HG03025 (cell line): ENCODE results near the gene GTF2IRD1.
"Not testable (repeated sequence)": the region's sequence is repeated elsewhere in the genome, so short reads cannot be mapped to it uniquely, and the experiment has no call there.

Experiments
- ATAC-seq: cut with Tn5 transposase; IDR thresholded peaks from one replicate; pipeline ENCODE4 v1.9.1; 2021; ENCODE audit warnings: mild to moderate bottlenecking, moderate library complexity; ENCODE audit not compliant: unreplicated experiment, low FRiP score

The GTF2IRD1 gene

DNA sequence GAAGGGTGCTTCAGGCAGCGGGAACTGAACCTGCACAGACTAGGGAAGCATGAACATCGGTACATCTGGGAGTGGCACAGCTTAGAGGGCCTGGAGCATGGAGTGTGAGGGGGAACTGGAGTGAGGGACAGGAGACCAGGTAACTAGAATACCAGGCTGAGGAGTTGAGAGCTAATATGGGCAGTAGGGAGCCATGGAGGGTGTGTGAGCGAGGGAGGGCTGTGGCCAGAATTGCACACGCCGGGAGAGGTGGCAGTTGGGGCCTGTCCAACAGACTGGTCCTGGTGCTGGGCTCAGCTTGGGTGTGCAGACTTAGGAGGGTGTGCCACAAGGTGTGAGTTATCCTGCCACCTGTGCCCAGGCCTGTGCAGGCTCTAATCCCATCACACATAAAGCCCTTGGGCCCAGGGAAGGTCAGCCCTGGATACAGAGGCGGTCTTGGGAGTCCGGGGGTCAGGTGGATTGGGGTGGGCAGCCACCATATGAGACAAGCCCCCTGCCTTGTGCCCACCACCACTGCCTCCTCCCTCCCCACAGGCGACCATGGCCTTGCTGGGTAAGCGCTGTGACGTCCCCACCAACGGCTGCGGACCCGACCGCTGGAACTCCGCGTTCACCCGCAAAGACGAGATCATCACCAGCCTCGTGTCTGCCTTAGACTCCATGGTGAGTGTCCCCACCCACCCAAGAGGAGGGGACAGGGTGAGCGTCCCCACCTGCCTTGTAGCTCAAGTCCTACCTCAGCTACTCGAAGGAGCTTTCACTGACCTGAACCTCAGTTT, 54.0 kb downstream of the GTF2IRD1 start:
- ATAC-seq, result no peak

- not testable (repeated sequence) for ATAC-seq
Observed at GRCh38 chr7:74509453-74509852, 55.7 kb downstream of the GTF2IRD1 start.

DNA sequence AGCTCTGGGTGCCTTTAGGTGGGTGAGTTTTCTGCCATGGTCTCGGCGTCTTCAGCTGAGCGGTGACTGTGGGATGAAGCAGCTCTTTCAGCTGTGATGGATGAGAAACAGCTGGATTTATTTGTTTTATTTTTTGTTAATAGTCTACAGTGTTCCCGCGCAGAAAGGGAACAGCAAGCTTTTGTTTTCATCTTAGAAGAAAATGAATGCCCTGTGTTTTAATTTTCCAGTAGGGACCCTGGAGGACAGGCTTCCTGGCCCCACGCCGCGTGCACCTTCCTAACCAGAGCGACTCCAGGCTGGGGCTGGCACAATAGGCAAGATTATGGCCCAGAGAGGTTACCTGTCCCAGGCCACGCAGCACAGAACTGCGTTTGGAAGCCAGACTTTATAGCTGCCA, 57.6 kb downstream of the GTF2IRD1 start:
- ATAC-seq, result no peak

GRCh38 chr7:74512762-74513161, 59.1 kb downstream of the GTF2IRD1 start:
- ATAC-seq, result no peak

DNA sequence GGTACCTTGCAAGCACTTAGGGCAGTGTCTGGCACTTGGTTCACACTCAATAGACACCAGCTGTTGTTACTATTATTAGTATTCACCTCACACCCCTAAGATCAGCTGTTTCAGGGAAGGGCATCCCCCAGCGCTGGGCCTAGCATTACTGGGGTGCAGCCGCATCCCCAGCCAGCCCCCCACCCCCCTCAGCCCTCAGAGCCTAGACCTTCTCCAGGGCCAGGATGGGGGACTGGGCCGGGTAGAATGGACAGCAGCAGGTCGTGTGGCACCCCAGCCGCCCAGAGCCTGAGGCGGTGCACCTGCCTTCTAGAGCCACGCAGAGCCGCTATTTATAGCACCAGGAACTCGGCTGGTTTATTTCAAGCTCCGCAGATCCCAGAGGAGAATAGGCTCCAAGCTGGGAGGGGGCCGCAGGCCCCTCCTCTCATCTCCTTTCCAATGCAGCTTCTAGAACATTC, 60.5 kb downstream of the GTF2IRD1 start:
- ATAC-seq, result no peak

- no peak for ATAC-seq
Observed at GRCh38 chr7:74515276-74515675, 61.6 kb downstream of the GTF2IRD1 start.

- ATAC-seq, result no peak
Observed at GRCh38 chr7:74516214-74516613, 62.5 kb downstream of the GTF2IRD1 start.

GRCh38 chr7:74518041-74518440, 64.3 kb downstream of the GTF2IRD1 start:
- no peak for ATAC-seq

DNA sequence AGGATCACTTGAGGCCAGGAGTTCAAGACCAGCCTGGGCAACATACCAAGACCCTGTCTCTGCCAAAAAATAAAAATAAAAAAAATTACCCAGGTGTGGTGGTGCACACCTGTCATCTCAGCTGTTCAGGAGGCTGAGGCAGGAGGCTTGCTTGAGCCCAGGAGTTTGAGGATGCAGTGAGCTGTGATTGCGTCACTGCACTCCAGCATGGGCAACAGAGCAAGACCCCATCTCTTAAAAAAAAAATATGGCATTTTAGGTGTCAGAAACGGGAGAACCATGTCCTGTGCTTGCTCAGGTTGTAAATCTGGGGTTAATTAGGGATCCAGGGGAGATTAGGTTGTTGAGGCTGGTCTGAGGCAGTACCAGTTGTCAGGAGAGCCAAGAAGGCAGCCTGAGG, 64.9 kb downstream of the GTF2IRD1 start:
- ATAC-seq, result no peak

DNA sequence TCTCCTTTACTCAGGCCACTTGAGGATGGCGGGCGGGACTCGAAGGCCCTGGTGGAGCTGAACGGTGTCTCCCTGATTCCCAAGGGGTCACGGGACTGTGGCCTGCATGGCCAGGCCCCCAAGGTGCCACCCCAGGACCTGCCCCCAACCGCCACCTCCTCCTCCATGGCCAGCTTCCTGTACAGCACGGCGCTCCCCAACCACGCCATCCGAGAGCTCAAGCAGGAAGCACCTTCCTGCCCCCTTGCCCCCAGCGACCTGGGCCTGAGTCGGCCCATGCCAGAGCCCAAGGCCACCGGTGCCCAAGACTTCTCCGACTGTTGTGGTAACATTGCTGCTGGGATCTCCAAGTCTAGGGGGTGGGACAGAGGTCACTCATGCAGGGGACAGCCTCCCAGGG, 65.7 kb downstream of the GTF2IRD1 start:
- ATAC-seq, result no peak

- no peak for ATAC-seq
Observed at GRCh38 chr7:74521855-74522254, 68.1 kb downstream of the GTF2IRD1 start.

DNA sequence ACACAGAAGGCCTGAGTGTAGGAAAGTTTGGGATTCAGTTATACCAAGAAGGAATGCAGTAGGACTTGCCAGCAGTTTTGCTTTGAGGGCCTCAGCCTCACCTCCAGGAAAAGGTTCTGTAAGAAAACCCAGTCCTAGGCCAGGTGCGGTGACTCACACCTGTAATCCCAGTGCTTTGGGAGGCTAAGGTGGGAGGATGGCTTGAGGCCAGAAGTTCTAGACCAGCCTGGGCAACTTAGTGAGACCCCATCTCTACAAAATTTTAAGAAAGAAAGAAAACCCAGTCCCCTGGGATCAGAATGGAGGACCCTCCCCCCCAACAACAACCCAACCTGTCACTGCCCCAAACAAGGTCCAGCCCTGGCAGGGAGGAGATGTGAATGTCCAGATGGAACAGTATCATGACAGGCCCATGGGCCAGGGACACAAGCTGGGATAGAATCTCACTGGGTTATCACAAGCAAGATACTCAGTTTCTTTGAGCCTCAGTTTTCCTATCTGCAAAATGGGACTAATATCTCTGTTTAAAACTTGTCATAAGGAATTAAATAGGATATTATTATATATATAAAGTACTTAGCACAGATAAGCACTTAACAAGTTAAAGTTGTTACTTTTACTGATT, 68.7 kb downstream of the GTF2IRD1 start:
- no peak for ATAC-seq

DNA sequence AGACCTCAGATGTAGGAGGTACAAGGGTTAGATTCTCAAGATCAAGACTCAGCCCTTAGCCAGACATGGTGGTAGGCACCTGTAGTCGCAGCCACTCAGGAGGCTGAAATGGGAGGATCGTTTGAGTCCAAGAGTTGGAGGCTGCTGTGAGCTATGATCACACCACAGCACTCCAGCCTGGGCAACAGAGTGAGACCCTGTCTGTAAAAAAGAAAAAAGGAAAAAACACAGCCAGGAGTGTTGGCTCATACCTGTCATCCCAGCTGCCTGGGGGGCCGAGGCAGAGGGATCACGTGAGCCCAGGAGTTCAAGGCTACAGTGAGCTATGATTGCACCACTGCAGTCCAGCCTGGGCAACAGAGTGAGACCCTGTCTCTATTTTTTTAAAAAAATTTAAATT, 69.3 kb downstream of the GTF2IRD1 start:
- no peak for ATAC-seq

GRCh38 chr7:74525140-74525539, 71.4 kb downstream of the GTF2IRD1 start:
- no peak for ATAC-seq

- no peak for ATAC-seq
Observed at GRCh38 chr7:74525881-74526280, 72.2 kb downstream of the GTF2IRD1 start.

- no peak for ATAC-seq
Observed at GRCh38 chr7:74526780-74527179, 73.1 kb downstream of the GTF2IRD1 start.

DNA sequence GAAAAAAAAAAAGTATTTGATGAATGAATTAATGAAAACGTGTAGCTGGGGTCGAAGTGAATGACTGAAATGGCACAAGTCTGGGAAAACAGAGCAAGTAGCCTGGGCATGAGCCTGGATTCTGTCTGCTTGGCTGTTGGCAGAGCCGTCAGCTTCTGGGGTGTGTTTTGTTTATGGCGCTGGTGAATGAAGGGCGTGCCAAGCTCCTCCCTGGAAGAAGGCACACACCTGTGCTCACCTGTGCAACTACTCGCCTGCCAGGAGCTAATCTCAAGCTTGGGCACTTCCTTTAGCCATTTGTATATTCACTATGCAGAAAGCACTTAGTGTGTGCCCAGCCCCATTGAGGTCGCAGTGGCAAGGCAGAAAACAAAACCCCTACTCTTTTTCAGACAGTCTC, 74.1 kb downstream of the GTF2IRD1 start:
- ATAC-seq, result no peak

DNA sequence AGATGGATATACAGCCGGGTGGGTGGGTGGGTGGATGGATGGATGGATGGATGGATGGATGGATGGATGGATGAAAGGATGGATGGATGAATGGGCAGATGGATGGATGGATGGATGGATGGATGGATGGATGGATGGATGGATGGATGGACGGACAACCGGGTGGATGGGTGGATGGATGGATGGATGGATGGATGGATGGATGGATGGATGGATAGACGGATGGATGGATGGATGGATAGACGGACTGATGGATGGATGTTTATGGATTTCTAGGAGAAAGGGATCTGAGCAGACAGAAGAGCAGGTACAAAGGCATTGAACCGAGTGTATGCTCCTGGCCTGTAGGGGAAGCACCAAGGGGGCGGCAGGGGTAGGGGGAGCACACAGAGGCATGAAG, 75.1 kb downstream of the GTF2IRD1 start:
- not testable (repeated sequence) for ATAC-seq

GRCh38 chr7:74535951-74536356, 82.2 kb downstream of the GTF2IRD1 start:
- no peak for ATAC-seq

GRCh38 chr7:74541937-74542336, 88.2 kb downstream of the GTF2IRD1 start:
- not testable (repeated sequence) for ATAC-seq

DNA sequence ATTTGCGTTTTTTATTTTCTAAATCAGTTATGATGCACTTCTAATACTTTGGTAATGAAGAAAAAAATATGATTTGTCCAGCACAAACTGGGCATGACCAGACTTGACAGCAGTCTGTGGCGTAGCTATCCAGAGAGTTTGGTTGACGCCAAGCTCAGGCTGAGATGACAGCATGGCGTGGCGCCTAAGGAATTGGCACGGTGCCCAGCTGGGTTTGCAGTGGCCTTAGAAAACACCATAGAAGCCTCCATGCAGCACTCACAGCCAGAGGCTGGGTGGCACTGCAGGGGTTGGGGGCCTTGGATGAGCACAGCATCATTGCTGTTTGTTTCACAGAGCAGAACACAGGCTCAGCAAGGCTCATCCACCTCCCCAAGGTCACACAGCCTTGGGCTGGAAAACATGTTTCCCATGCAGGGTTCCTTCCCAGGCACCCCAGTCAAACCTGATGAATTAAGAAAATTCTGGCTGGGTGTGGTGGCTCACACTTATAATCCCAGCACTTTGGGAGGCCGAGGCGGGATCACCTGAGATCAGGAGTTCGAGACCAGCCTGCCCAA, 88.9 kb downstream of the GTF2IRD1 start:
- ATAC-seq, result no peak
